ENCODE data around the gene PKNOX1. TPM values are rescaled to one million over a fixed set of nuclear protein-coding genes. Genes with fewer than 3 reads are reported as not detected.
A peak's percentile ranks its signal among the peaks of the same experiment; 100 is the strongest.
"Not testable (repeated sequence)": the region's sequence is repeated elsewhere in the genome, so short reads cannot be mapped to it uniquely, and the experiment has no call there.

The PKNOX1 gene
- total RNA-seq, 2 donors from 2014 or later: 22.5 to 22.7 TPM

DNA sequence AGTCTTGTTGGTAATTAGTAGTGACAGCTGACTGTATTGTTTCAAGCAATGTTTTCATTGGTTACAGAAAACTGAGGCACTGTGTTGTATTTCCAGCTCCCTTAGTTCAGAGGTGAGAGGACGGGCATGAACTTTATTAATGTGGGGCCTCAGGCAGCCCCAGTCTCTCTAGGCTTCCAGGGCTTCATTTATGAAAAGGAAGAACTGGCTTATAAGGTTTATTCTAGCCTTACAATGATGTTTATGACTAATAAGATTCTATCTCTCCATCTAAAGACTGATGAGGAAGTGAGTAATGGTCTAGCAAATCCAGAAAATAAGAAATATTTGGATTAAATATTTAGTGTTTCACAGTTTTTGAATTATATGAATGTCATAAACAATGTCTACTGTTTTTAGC is 59.7 kb downstream of the PKNOX1 start:
- intact Hi-C loops (cut with DNase I): no loop called here
- no peak for DNase-seq (ENCODE audit: low spot score)

- DNase-seq (ENCODE audit: low spot score): peak; percentile 12
- intact Hi-C loops (cut with DNase I): no loop called here
These were observed 60.5 kb downstream of the PKNOX1 start for GRCh38 chr21:43034826-43035225.

DNA sequence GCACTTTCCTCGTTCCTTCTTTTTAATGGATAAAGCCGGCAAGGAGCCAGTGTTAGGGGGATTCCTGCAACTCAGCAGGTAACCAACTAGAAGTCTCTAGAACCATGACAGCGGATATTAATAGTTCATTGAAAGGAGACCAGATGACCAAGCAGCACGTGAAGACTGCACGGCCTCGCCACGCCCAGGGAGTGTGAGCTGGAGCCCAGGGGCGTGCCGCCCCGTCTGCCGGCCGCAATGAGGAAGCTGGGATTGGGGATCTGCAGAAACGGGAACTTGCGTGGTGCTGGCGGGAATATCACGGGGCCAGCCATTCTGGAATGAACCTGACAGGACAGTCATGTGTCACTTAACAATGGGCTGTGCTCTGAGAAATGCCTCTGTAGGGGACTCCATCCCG is 62.5 kb downstream of the PKNOX1 start:
- intact Hi-C loops (cut with DNase I): not testable (repeated sequence)
- DNase-seq (ENCODE audit: low spot score): peak; percentile 83

DNA sequence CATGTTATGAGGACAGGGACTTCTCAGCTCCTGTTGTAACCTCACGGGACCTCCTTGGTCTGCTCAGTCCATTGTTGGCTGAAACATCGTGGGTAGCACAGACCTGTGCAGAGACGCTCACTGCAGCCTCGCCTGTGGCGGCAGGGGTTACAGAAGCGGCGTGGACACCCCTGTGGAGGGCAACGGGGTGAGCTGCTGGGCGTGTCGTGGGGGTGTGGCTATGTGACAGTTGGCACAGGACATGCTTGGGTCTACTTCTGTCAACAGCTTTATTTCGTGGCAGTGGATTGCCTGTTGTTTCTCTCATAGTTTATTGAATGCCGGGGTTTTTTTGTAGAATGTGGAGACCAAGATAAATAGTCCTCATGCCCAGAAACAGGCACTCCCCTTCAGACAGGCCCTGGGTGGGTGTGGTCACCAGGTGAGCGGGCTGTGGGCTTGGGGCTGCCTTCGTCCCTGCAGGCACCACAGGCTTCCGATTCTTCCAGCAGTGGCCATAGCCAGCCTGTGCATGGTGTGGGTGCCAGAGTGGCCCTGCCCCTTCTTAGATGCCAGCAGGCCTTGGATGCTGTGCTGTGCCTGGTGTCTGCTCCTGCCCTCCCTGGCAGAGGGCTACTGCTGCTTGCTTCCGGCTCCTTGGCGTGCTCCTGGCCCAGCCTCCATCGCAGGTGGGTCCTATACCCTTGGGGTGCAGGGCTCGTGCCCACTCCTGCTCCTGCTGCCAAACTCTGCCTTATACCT is 63.7 kb downstream of the PKNOX1 start:
- peak; percentile 14 for DNase-seq (ENCODE audit: low spot score)
- intact Hi-C loops (cut with DNase I): not testable (repeated sequence)

DNA sequence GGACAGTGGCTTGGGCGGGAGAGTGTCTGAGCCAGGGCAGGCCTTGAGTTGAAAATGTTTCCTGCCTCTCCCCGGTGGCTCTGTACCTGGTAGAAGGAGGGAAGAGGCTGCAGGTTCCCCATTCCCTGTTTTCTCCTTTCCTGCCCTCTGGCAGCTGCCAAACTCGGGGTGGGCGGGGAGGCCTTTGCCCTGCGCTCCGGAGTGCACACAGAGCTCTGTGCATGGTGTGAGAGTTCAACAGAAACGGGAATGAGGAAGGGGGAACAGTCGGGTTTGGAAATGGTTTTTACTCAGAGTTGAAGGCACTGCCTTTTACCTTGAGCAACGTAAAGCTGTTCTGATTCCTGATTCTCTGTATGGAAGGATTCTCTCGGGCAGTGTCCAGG is 64.3 kb downstream of the PKNOX1 start:
- intact Hi-C loops (cut with DNase I); DNase-seq (ENCODE audit: low spot score): not testable (repeated sequence)

GRCh38 chr21:43042169-43042568 is 67.8 kb downstream of the PKNOX1 start:
- DNase-seq (ENCODE audit: low spot score): peak; percentile 36
- intact Hi-C loops (cut with DNase I): not testable (repeated sequence)

DNA sequence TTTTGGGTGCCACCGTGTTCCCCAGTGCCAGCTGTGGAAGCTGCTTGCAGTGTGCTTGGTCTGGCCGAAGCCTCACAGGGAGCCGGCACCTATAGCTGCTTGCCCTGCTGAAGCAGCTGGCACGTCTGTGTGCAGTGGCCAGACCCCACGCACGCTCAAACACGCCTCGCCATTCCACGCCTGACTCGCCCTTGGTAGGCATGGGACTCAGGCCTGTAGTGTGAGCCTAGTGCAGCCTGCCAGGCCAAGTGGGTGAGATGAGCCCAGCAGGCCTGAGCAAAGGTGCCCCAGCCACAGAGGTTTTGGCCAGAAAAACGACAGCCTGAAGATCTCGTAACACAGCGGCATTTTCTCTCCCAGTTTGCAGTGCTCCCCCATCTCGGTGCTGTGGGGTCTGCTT is 68.9 kb downstream of the PKNOX1 start:
- intact Hi-C loops (cut with DNase I): not testable (repeated sequence)
- DNase-seq (ENCODE audit: low spot score): peak; percentile 59

DNA sequence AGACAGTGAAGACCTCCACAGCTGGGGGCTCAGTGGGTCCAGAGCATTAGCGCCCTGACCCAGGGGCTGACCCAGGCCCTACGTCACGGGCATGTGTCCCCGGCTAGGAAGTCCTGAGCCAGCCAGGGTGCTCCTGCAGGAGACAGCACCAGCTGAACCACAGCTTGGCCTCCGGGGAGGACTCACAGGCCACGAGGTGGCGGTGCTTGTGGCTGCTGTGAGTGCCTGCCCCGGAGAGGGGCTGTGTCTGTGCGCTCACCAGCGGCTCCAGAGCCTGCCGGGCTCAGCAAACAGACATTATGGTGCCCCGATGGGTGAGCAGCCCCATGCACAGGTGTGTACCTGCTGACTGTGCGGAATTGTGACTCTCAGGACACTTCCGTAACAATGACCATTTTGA is 70.2 kb downstream of the PKNOX1 start:
- intact Hi-C loops (cut with DNase I): not testable (repeated sequence)

DNA sequence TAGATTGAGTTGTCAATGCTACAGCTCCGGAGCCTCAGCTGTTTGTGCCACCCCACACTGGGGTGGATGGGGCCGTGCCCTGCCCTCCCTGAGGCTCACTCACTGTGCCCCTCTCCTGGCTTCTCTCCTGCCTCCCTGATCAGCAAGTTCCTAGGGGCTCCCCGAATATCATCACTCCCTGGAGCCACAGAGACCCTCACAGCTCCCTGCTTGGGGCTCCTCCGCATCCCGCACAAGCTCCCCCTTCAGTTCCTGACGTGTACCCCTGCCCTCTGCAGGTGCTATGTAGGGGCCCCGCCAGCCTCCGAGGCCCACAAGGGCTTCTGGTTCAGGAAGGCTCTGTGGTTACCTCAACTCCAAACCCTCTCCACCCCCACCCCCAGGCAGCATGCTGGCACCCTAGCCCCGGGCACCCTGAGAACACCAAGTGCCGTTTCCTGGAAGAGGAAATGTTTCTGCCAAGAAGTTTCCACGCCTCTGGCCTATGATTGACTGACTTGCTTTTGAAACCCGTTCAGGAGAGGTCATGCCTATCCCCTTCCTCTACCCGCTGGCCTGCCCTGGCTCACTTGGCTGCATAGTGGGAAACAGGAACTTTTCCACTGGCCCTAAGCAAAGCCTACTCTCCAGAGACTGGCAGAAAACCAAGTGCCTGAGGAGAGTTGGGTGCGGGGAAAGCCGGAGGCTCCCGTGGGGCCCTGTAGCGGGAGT is 71.0 kb downstream of the PKNOX1 start:
- peak; percentile 47 for DNase-seq (ENCODE audit: low spot score)
- intact Hi-C loops (cut with DNase I): not testable (repeated sequence)

More for the DNA sequence above, 70.2 kb downstream of the PKNOX1 start:
- DNase-seq (ENCODE audit: low spot score): peak; percentile 20

DNA sequence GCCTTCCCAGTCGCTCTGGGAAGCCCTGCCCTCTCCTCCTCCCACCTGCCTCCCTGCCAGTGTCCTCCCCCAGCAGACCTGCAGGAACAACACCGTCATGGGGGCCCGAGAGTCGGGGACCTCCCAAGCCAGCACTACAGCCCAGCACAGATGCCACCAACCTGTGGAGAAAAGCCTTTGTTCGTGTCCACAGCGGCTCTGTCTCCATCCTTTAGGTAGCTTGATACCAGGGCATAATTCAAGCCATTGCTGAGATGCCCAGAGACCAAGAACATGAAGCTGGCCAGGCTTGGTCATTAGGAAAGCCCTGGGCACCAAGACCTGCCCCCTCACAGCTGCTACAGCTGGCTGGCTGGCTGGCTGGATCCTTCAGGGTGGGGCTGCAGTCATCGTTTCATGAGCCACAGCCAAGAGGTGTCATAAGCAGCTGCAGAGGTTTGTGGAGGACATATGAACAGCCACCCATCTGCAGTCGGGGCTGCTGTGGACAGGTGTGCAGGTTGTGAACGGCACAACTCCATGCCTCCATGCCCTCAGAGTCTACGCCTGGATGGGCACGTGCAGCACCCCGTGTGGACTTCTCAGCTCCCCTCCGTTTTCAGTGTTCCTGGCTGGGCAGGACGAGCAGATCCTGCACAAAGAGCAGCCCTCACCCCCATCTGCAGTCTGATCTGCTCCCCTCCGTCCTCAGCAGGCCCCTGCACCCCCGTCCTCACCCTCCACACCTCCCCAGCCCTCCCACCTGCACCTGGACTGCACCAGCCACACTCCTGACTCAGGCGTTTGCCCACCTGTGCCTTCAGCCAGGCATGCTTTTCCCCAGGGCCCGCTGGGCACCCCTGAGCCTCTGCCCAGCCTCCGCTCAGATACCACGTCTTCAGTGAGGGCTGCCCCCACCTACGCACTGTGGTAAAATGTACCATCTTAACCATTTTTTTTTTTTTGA is 71.8 kb downstream of the PKNOX1 start:
- peak; percentile 56 for DNase-seq (ENCODE audit: low spot score)
- intact Hi-C loops (cut with DNase I): not testable (repeated sequence)

GRCh38 chr21:43053112-43053511 is 78.8 kb downstream of the PKNOX1 start:
- DNase-seq (ENCODE audit: low spot score); intact Hi-C loops (cut with DNase I): not testable (repeated sequence)

DNA sequence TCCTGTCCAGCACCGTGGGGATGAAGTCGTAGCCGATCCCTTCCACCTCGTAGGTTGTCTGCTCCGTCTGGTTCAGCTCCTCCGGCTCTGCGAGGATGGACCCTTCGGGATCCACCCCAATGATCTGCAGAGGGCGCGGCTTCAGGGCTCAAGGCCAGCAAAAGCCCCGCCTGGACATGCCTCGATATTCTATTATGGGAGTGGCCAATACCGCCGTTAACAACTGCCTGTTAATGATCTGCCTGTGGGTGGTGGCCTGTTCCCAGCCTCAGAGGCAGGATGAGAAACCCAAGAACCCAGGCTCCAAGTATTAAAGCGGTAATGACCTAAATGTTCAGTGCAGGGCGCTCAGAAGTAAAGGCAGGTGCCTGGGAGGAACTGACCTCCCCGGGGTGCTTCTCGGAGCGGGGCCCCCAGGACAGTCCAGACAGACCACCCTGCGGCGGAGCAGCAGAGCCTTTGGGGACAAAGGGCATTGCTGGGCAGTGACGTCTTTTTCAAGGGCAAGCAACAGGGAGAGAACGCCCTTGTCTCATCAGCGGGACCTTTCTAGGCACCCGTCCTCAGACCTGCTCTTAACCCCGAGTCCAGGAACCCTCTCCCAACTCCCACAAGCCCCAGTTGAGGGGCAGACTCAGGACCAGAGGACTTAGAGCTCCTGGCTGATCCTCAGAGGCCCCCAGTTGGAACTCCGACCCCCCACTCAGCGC is 88.7 kb downstream of the PKNOX1 start:
- intact Hi-C loops (cut with DNase I): not testable (repeated sequence)

DNA sequence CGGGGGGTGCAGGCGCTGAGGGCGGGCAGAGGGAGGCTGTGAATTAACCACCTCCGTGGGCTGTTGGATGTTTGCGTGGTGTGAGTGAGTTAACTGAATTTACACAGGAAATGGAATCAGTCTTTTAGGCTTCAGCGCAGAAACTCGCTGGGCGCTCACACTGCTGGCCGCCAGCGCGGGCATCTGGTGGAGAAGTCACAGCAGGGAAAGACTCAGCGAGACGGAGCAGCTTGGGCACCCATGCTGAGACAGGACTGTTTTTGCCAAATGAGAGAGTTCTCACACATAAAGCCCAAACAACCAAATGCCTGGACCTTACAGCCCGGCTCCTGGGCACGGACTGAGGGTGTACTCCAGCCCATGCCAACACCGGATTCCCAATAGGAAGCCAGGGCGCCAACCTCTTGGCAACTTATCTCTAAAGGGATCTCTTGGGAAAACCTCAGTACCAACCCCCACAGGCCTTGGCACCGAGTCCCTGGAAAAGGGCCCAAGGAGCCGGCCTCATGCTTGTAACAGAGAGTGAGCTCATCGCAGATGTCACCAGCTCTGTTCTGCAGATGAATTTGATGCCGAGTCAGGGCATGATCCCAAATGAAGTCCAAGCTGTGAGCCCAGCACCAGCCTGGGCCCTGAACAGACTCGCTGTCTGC is 90.0 kb downstream of the PKNOX1 start:
- intact Hi-C loops (cut with DNase I); DNase-seq (ENCODE audit: low spot score): not testable (repeated sequence)

More for the DNA sequence above, 88.7 kb downstream of the PKNOX1 start:
- not testable (repeated sequence) for DNase-seq (ENCODE audit: low spot score)

DNA sequence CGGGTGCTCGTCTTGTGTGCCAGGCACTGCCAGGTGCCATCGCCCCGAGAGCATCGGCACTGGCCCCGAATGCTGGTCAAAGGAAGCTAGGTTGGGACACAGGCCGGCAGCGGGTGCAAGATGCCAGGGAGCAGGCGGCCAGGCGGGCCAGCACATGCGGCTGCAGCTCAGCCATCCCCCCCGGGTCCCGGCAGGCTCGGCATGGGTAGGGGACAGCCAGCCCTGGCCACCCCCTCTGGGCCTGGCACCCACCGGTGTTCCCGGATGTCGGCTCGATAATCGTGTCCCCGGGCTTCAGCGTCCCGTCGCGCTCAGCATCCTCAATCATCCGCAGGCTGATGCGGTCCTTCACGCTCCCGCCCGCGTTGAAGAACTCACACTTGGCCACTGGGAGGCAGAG is 91.6 kb downstream of the PKNOX1 start:
- DNase-seq (ENCODE audit: low spot score); intact Hi-C loops (cut with DNase I): not testable (repeated sequence)

DNA sequence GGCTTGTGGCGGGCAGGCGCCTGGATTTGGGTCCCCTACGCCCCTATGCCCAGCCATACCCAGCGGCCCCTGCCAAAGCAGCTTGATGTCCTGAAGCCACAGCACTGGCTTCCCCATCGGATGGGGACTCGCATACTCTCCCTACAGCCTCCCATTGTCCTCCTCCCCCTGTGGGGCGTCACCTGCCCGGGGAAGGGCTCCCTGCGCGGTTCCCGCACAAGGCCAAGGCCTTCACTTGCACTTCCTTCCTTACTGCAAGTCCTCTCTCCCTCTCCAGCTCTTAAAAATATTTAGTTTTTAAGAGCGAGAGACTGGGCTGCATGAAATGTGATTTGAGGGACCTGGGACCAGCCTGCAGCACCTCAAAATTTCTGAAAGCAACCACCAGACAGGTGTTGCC is 92.3 kb downstream of the PKNOX1 start:
- intact Hi-C loops (cut with DNase I); DNase-seq (ENCODE audit: low spot score): not testable (repeated sequence)

- intact Hi-C loops (cut with DNase I): not testable (repeated sequence)
These were observed 93.7 kb downstream of the PKNOX1 start for GRCh38 chr21:43068065-43068464.

GRCh38 chr21:43069682-43070081 is 95.3 kb downstream of the PKNOX1 start:
- DNase-seq (ENCODE audit: low spot score); intact Hi-C loops (cut with DNase I): not testable (repeated sequence)

More at GRCh38 chr21:43068065-43068464, 93.7 kb downstream of the PKNOX1 start:
- DNase-seq (ENCODE audit: low spot score): not testable (repeated sequence)

DNA sequence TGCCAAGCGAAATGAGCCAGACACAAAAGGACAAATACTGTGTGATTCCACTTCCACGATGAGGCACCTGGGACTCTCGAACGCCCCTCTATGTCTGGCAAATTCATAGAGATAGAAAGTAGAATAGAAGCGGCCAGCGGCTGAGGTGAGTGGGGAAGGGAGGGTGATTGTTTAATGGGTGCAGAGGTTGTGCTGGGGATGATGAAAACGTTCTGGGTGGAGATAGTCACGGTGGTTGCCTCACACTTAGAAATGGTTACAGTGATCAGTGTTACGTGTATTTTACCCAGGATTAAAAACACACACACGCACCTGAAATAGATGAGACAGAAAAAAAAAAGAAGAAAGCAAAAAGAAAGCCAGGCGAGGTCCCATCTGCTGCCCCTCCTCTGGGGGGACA is 98.4 kb downstream of the PKNOX1 start:
- intact Hi-C loops (cut with DNase I); DNase-seq (ENCODE audit: low spot score): not testable (repeated sequence)
